HG03196 (cell line): ENCODE data around the gene HELQ.
A peak's percentile ranks its signal among the peaks of the same experiment; 100 is the strongest.
"Not testable (repeated sequence)": the region's sequence is repeated elsewhere in the genome, so short reads cannot be mapped to it uniquely, and the experiment has no call there.

ENCODE experiments used
- ATAC-seq: cut with Tn5 transposase; IDR thresholded peaks from one replicate; pipeline ENCODE4 v1.9.1; 2021; ENCODE audit not compliant: unreplicated experiment

Gene HELQ, protein sequence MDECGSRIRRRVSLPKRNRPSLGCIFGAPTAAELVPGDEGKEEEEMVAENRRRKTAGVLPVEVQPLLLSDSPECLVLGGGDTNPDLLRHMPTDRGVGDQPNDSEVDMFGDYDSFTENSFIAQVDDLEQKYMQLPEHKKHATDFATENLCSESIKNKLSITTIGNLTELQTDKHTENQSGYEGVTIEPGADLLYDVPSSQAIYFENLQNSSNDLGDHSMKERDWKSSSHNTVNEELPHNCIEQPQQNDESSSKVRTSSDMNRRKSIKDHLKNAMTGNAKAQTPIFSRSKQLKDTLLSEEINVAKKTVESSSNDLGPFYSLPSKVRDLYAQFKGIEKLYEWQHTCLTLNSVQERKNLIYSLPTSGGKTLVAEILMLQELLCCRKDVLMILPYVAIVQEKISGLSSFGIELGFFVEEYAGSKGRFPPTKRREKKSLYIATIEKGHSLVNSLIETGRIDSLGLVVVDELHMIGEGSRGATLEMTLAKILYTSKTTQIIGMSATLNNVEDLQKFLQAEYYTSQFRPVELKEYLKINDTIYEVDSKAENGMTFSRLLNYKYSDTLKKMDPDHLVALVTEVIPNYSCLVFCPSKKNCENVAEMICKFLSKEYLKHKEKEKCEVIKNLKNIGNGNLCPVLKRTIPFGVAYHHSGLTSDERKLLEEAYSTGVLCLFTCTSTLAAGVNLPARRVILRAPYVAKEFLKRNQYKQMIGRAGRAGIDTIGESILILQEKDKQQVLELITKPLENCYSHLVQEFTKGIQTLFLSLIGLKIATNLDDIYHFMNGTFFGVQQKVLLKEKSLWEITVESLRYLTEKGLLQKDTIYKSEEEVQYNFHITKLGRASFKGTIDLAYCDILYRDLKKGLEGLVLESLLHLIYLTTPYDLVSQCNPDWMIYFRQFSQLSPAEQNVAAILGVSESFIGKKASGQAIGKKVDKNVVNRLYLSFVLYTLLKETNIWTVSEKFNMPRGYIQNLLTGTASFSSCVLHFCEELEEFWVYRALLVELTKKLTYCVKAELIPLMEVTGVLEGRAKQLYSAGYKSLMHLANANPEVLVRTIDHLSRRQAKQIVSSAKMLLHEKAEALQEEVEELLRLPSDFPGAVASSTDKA

DNA sequence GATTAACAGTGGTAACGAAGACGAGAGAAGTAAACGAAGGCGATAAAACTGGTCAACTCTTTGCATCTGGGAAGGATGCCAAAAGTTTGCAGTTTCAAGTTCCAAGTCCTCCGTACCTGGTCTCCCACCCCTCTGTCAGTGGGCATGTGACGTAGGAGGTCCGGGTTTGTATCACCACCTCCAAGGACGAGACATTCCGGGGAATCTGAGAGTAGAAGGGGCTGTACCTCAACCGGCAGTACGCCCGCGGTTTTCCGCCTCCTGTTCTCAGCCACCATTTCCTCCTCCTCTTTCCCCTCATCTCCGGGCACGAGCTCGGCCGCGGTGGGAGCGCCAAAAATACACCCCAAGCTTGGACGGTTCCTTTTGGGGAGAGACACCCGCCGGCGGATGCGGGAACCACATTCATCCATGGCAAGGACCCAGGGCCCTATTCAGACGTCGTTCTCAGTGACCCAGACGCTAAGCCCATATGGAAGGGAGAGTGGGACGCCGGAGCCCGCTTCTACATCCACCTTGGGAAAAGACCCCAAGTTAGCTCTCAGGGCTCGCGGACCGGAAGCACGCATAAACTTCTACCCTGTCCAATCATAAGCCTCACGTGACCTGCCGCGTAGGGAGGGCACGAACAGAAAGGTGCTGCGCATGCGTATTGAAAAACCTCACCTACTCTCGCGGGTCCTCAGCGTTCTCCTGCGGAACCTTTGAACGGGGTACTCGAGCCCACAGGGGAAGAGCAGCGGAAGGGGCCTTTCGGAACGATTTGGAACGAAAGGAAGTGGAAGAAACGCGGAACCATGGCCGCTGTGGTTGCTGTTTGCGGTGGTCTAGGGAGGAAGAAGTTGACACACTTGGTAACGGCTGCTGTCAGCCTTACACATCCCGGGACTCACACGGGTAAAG is at the start of gene HELQ, which contains the start of gene MRPS18C:
Gene HELQ (minus strand): TSS at position 543 of the 903 bp plus-strand sequence. CDS start 130 bp downstream, at position 413.
Gene MRPS18C (plus strand): TSS at position 778 of the 903 bp plus-strand sequence. CDS start 20 bp downstream, at position 798.
- peak; percentile 96 for ATAC-seq

- no peak for ATAC-seq
Measured at GRCh38 chr4:83504996-83505395, 49.4 kb upstream of the HELQ start.

DNA sequence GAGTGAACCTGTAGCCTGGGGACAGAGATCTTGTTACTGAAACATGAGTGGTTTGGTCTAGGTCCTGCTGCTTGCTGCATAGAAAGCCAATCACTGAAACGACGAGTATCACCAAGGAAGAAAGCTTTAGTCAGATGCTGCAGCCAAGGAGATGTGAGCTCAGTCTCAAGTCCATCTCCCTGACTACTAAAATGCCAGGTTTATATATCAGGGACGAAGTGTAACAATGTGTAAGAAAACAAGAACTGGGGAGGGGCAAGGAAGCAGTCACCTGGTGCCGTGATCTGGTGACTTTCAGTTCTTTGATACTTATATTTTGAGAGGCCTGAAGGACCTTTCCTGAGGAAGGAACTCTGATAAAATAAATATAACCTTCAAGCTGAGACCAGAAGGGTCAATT is 48.9 kb upstream of the HELQ start:
- no peak for ATAC-seq

DNA sequence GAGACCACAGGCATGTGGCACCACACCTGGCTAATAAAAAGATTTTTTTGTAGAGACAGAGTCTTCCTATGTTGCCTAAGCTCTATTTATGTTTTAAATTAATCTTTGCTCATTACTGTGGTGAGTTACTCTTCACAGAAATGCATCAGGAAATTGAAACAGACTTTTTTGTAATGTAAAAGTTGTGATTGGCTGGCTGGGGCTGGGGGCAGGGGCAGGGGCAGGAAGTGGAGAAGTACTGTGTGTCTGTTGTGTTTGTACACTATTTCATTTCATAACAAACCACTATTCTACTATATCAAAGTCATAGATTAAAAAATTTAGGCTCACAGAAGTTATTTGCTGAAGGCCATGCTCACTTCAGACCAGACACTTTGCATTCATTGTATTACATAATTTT is 48.4 kb upstream of the HELQ start:
- ATAC-seq: no peak

- ATAC-seq: not testable (repeated sequence)
Measured at GRCh38 chr4:83501671-83502070, 46.0 kb upstream of the HELQ start.

- ATAC-seq: no peak
Measured at GRCh38 chr4:83498187-83498586, 42.6 kb upstream of the HELQ start.

DNA sequence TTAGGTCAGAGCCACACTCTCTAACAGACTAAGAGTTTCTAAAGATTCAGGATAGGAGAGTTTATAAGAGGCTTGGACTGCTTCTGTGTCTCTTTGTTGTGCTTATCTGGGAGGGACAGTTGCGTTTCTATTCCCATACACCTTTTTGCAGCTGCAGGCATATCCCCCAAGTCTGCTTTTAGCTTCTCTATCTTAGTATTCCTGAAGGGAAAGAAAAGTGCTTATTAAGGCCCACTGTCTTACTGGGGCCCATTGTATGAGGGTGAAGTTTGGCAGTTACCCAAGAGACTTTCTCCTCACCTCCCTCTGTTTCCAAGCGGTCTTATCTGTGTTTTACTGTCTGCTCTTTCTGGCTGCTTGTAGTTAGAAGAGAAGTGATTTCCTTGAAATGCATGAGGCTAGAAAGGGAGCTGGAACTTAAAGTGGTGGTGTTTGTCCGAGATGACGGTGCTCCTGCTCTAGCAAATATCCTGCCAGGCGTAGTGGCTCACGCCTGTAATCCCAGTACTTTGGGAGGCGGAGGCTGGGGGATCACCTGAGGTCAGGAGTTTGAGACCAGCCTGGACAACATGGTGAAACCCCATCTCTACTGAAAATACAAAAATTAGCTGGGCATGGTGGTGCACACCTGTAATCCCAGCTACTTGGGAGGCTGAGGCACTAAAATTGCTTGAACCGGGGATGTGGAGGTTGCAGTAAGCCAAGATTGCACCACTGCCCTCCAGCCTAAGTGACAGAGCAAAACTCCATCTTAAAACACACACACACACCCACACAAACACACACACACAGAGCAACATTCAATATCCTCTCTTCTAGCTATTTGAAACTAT is 40.7 kb upstream of the HELQ start:
- ATAC-seq: not testable (repeated sequence)

DNA sequence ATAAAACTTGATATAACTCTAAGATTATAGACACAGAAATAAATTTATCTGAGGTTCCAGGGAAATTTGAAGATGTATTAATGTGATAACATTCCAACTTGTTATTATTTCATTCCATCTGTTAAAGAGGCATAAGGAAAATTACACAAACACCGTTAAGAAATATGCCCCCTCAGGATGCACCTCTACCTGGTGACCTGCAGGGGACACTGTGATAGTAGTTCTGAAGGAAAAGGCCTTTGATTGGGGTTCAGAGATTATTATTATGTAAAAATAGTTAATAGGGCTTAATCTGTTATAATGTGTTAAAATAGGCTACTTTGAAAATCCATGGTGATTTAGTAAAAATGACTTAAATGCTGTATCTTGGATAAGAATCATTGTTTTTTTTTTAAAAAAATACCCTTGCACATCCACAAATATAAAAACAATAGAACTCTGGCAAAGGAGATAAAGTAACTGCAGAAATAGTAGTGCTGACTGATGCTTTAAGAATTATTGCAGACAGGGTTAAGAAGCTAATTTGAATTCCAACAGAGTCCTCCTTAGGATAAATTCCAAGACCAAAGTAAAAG is 35.3 kb upstream of the HELQ start:
- ATAC-seq: peak; percentile 60

GRCh38 chr4:83489711-83490326 is 34.2 kb upstream of the HELQ start:
- no peak for ATAC-seq

DNA sequence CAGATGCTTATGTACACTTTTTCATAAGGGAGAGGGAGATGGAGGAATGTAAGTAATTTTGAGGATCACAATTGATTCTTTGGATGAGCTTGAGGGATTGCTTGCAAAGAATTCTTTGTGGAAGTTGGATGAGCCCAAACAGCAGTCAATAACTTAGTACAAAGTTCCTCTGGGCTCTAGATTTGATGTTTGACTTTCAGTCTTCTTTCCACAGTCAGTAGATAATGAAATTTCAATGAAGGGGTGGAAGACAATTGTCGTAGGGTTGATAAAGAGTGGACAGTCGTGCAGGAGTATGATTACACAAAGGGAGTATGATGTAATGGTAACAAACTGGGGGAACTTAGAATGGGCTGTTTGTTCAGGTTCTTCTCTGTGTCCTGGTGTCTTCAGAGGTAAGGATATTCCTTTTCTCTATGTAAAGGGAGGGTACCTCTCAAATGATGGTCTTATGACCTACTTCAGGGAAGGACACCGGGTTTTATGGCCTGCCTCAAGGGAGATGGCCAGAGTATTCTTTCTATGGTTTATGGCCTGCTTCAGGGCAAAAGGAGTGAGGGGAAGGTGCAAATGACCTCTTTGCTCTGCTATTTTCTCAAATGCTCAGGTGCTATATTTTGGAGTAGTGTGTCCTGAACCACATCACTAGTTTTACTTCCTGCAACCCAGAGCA is 31.0 kb upstream of the HELQ start:
- ATAC-seq: no peak

DNA sequence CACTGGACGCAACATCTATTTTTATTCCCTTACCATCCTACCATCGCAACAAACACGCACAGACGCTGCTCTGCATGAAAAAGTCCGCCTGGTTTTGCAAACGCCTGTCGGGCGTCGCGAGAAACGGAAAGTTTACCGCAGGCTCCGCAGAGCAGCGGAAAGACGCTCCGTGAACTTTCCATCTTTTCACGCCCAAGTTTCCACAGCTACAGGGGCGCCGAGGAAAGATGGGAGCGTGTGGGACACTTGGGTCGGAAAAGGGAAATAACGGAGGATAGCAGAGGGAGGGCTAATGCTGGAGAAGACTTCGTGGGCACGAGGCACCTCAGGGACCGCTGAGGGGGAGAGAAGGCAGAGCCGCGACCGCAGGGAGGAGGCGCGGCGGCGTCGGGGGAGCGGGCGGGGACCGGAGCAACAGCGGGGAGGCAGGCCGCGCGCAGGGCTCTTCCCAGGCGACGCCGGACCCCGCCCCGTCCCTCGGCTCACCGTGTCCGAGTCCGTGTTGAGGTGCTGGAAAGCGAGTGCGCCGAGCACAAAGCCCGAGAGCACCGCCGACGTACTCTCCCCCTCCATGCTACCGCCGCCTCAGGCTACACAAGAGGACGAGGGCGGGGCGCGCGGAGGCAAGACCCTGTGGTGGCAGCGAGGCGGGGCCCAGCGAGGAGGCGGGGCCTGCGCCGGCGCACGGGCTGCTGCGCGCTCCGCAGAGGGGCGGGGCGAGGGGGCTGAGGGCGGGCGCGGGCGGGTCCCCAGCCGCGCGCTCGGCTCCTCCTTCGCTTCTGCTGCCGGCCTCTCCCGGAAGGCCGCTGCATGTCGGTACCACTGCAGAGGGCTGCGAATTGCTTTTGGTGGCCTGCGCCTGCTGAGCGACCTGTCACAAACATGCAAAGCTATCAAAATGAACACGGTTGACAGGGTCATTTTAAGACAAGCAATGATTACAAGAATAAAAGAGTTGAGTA is 29.2 kb upstream of the HELQ start, which contains the start of gene ABRAXAS1:
Gene ABRAXAS1 (minus strand): TSS at position 601 of the 962 bp plus-strand sequence. CDS start 28 bp downstream, at position 573.
- ATAC-seq: peak; percentile 98

GRCh38 chr4:83473966-83474365 is 18.3 kb upstream of the HELQ start:
- no peak for ATAC-seq

GRCh38 chr4:83473423-83473822 is 17.8 kb upstream of the HELQ start:
- no peak for ATAC-seq

- no peak for ATAC-seq
Measured at GRCh38 chr4:83456184-83456501, 520 bp upstream of the HELQ start.

GRCh38 chr4:83454686-83455085 is 937 bp downstream of the HELQ start:
- no peak for ATAC-seq

GRCh38 chr4:83449009-83449408 is 6.6 kb downstream of the HELQ start:
- no peak for ATAC-seq

- peak; percentile 46 for ATAC-seq
Measured at GRCh38 chr4:83440899-83441298, 14.7 kb downstream of the HELQ start.
